MM.1S (cell line): ENCODE data around the gene GMPPA.

Experiments used
- DNase-seq: peaks from one replicate; pipeline ENCODE4 v3.0.0-alpha.2; 2015
- H2AFZ ChIP-seq: fragments of 300-600 bp; sonication (generic); 2 replicates; pipeline ENCODE4 v1.6.0; 2016; ENCODE audit warnings: antibody characterized with exemption, low read length
- H3F3A ChIP-seq: fragments of 300-600 bp; sonication (generic); 2 replicates; pipeline ENCODE4 v1.6.1; 2016; ENCODE audit warnings: mild to moderate bottlenecking, antibody characterized with exemption, low read length, moderate library complexity, mixed read lengths; ENCODE audit not compliant: insufficient read depth
- H3K27ac ChIP-seq: fragments of 300-600 bp; sonication (generic); 2 replicates; pipeline ENCODE4 v1.5.1; 2016; ENCODE audit warnings: mild to moderate bottlenecking, low read length
- H3K27me3 ChIP-seq: fragments of 300-600 bp; sonication (generic); replicated peaks from 2 replicates; pipeline ENCODE4 v1.6.0; 2016; ENCODE audit warnings: low read length; ENCODE audit not compliant: insufficient read depth
- H3K36me3 ChIP-seq: fragments of 300-600 bp; sonication (generic); replicated peaks from 2 replicates; pipeline ENCODE4 v1.6.1; 2016; ENCODE audit warnings: mild to moderate bottlenecking, low read length, mixed read lengths; ENCODE audit not compliant: insufficient read depth
- H3K4me1 ChIP-seq: fragments of 300-600 bp; sonication (generic); 2 replicates; pipeline ENCODE4 v1.6.1; 2016; ENCODE audit warnings: low read length, mixed read lengths
- H3K4me2 ChIP-seq: fragments of 300-600 bp; sonication (generic); 2 replicates; pipeline ENCODE4 v1.6.0; 2016; ENCODE audit warnings: low read depth, low read length
- H3K4me3 ChIP-seq: fragments of 300-600 bp; sonication (generic); 2 replicates; pipeline ENCODE4 v1.5.1; 2016; ENCODE audit warnings: low read length, mixed read lengths
- H3K79me2 ChIP-seq: fragments of 300-600 bp; sonication (generic); 2 replicates; pipeline ENCODE4 v1.6.1; 2016; ENCODE audit warnings: mixed run types, low read length, mixed read lengths
- H3K9ac ChIP-seq: fragments of 300-600 bp; sonication (generic); 2 replicates; pipeline ENCODE4 v1.6.1; 2016; ENCODE audit warnings: low read length, mixed read lengths
- H3K9me2 ChIP-seq: fragments of 300-600 bp; sonication (generic); replicated peaks from 2 replicates; pipeline ENCODE4 v1.6.1; 2016; ENCODE audit warnings: mild to moderate bottlenecking, low read length, mixed read lengths; ENCODE audit not compliant: insufficient read depth
- H3K9me3 ChIP-seq: fragments of 300-600 bp; sonication (generic); replicated peaks from 2 replicates; pipeline ENCODE4 v1.6.1; 2016; ENCODE audit warnings: mild to moderate bottlenecking, low read length, mixed read lengths; ENCODE audit not compliant: insufficient read depth
- H4K20me1 ChIP-seq: fragments of 300-600 bp; sonication (generic); 2 replicates; pipeline ENCODE4 v1.6.1; 2016; ENCODE audit warnings: mild to moderate bottlenecking, low read length, moderate library complexity, mixed read lengths; ENCODE audit not compliant: insufficient read depth
- EZH2 ChIP-seq: fragments of 300-600 bp; sonication (generic); optimal IDR thresholded peaks from 2 replicates; pipeline ENCODE3; 2017; ENCODE audit warnings: low read depth, mild to moderate bottlenecking, antibody characterized with exemption, low read length, mixed read lengths
- EZH2phosphoT487 ChIP-seq: fragments of 300-600 bp; sonication (generic); IDR thresholded peaks from 2 replicates; pipeline ENCODE4 v1.6.1; 2018; ENCODE audit warnings: antibody characterized with exemption, low read length
- TF ChIP-seq, protein P1 (sequence below): fragments of 300-600 bp; sonication (generic); IDR thresholded peaks from 2 replicates; pipeline ENCODE4 v1.5.1; 2016; ENCODE audit warnings: antibody characterized with exemption, low read length, mixed read lengths

Gene GMPPA

DNA sequence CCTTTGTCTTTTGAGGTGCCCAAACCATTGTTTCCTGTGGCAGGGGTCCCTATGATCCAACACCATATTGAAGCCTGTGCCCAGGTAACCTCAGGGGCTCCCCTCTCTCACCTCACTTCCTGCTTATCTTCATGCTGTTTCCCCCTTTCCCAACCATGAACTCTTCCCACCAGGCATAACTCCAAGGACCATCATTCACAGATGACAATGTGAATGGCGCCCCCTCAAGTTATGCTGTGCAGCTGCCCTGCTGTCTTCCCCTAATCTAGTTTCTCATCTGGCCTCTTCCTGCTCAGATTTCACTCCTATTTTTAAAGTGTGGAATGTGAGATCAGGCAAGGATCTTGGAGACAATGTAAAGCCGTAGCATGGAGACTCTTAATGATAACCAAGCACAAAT is 1.4 kb downstream of the GMPPA start:
- H3K79me2 ChIP-seq: peaks cover 13% of the 10 kb centered on the region
- H3K4me3 ChIP-seq: no peak overlapping the region
- no peak for DNase-seq
- H3K9ac ChIP-seq: no peak overlapping the region
- no peak overlapping the region for H3K27ac ChIP-seq
- peaks cover 11% of the 10 kb centered on the region for H3K4me1 ChIP-seq
- no peak overlapping the region for H2AFZ ChIP-seq
- TF ChIP-seq EZH2: no peak
- TF ChIP-seq, protein P1, sequence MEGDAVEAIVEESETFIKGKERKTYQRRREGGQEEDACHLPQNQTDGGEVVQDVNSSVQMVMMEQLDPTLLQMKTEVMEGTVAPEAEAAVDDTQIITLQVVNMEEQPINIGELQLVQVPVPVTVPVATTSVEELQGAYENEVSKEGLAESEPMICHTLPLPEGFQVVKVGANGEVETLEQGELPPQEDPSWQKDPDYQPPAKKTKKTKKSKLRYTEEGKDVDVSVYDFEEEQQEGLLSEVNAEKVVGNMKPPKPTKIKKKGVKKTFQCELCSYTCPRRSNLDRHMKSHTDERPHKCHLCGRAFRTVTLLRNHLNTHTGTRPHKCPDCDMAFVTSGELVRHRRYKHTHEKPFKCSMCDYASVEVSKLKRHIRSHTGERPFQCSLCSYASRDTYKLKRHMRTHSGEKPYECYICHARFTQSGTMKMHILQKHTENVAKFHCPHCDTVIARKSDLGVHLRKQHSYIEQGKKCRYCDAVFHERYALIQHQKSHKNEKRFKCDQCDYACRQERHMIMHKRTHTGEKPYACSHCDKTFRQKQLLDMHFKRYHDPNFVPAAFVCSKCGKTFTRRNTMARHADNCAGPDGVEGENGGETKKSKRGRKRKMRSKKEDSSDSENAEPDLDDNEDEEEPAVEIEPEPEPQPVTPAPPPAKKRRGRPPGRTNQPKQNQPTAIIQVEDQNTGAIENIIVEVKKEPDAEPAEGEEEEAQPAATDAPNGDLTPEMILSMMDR: peak; percentile 25; the same call in 1 of the 2 replicates
- H3K36me3 ChIP-seq: no peaks in the 10 kb centered on the region
- H3K9me3 ChIP-seq: no peaks in the 10 kb centered on the region
- peaks cover 23% of the 10 kb centered on the region for H3K27me3 ChIP-seq
- H3K4me2 ChIP-seq: no peak overlapping the region
- no peaks in the 10 kb centered on the region for H3K9me2 ChIP-seq
- no peaks in the 10 kb centered on the region for H3F3A ChIP-seq
- no peaks in the 10 kb centered on the region for H4K20me1 ChIP-seq

DNA sequence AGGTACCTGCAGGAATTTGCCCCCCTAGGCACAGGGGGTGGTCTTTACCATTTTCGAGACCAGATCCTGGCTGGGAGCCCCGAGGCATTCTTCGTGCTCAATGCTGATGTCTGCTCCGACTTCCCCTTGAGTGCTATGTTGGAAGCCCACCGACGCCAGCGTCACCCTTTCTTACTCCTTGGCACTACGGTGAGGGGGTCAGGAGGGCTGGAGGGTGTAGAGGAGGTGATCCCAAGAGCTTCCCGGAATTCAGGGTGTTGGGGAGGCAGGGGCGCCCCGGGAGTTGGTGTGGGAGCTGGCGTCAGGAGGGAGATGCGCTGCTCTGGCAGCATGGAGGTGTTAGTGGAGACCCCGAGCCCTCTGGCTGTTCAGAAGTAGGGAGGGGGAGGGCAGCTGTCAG is 3.2 kb downstream of the GMPPA start:
- no peak overlapping the region for H3K4me3 ChIP-seq
- no peak for TF ChIP-seq EZH2
- TF ChIP-seq, protein P1: no peak
- no peak for TF ChIP-seq EZH2phosphoT487
- no peak overlapping the region for H3K4me2 ChIP-seq
- H4K20me1 ChIP-seq: no peaks in the 10 kb centered on the region
- no peak overlapping the region for H3K27ac ChIP-seq
- peaks cover 9% of the 10 kb centered on the region for H3K27me3 ChIP-seq
- no peak for DNase-seq
- no peaks in the 10 kb centered on the region for H3K9me2 ChIP-seq
- H3F3A ChIP-seq: no peaks in the 10 kb centered on the region
- peaks cover 11% of the 10 kb centered on the region for H3K4me1 ChIP-seq
- H3K9me3 ChIP-seq: no peaks in the 10 kb centered on the region
- H3K36me3 ChIP-seq: no peaks in the 10 kb centered on the region
- H3K79me2 ChIP-seq: peaks cover 13% of the 10 kb centered on the region
- no peak overlapping the region for H2AFZ ChIP-seq
- H3K9ac ChIP-seq: no peak overlapping the region

DNA sequence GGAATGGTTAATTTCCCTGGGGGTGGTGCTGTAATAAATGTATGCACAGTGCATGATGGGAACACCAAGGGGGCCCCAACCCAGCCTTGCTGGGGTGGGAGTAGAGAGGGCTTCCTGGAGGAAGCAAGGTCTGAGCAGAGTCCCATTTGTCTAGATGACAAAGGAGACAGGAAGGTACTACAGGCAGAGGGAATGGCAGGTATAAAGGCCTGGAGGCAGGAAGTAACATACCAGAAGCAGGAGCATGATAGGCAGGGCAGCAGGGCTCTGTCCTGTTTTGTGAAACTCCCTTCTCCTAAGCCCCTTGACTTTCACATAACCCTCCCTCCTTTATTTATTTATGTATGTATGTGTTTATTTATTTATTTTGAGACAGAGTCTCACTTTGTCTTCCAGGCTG is 3.9 kb downstream of the GMPPA start:
- H3K79me2 ChIP-seq: peaks cover 13% of the 10 kb centered on the region
- H3K4me2 ChIP-seq: no peak overlapping the region
- peaks cover 11% of the 10 kb centered on the region for H3K4me1 ChIP-seq
- H3K27me3 ChIP-seq: peaks cover 1% of the 10 kb centered on the region
- no peak overlapping the region for H3K4me3 ChIP-seq
- H4K20me1 ChIP-seq: no peaks in the 10 kb centered on the region
- no peak overlapping the region for H3K9ac ChIP-seq
- H3K9me3 ChIP-seq: no peaks in the 10 kb centered on the region
- no peaks in the 10 kb centered on the region for H3K36me3 ChIP-seq
- no peak for DNase-seq
- no peak overlapping the region for H2AFZ ChIP-seq
- no peaks in the 10 kb centered on the region for H3F3A ChIP-seq
- no peaks in the 10 kb centered on the region for H3K9me2 ChIP-seq
- TF ChIP-seq, protein P1: no peak
- TF ChIP-seq EZH2phosphoT487 (no peak), EZH2 (no peak)
- H3K27ac ChIP-seq: no peak overlapping the region
